Fibroblast of skin of left quadriceps (primary cell): ENCODE measurements around the gene RNF31.
"Not testable (repeated sequence)": the region's sequence is repeated elsewhere in the genome, so short reads cannot be mapped to it uniquely, and the experiment has no call there.

Source experiments
- DNase-seq, 2 experiments: peaks; one replicate each; pipeline ENCODE4 v3.0.0-alpha.2; 2013; ENCODE audit warnings: low read depth in 2 of 2

RNF31 gene

GRCh38 chr14:24146978-24147760, at the start of gene RNF31:
TSS of gene RNF31 (plus strand) at chr14:24147498. CDS start at chr14:24147699, 201 bp downstream.
- peak; percentile 95 for DNase-seq

- no peak for DNase-seq
These were observed 48.9 kb upstream of the RNF31 start for GRCh38 chr14:24098229-24098926.

GRCh38 chr14:24098927-24099813, 48.1 kb upstream of the RNF31 start:
- DNase-seq: no peak

- DNase-seq: no peak
These were observed 46.9 kb upstream of the RNF31 start for GRCh38 chr14:24100197-24100981.

GRCh38 chr14:24100982-24101494, 46.3 kb upstream of the RNF31 start:
- no peak for DNase-seq

GRCh38 chr14:24102357-24103048, 44.8 kb upstream of the RNF31 start:
- DNase-seq: no peak

- DNase-seq: no peak
These were observed 43.8 kb upstream of the RNF31 start for GRCh38 chr14:24103451-24103850.

- not testable (repeated sequence) for DNase-seq
These were observed 41.6 kb upstream of the RNF31 start for GRCh38 chr14:24105609-24106239.

GRCh38 chr14:24106672-24107271, 40.5 kb upstream of the RNF31 start:
- DNase-seq: no peak

- no peak for DNase-seq
These were observed 38.9 kb upstream of the RNF31 start for GRCh38 chr14:24108336-24108874.

GRCh38 chr14:24110060-24110459, 37.2 kb upstream of the RNF31 start:
- DNase-seq: no peak

GRCh38 chr14:24110523-24110922, 36.8 kb upstream of the RNF31 start:
- no peak for DNase-seq

- no peak for DNase-seq
These were observed 33.9 kb upstream of the RNF31 start for GRCh38 chr14:24113379-24113800.

- peak; percentile 62 to 65 for DNase-seq
These were observed 33.3 kb upstream of the RNF31 start for GRCh38 chr14:24113801-24114531.

GRCh38 chr14:24114532-24115421, 32.5 kb upstream of the RNF31 start, which contains the start of the genes DCAF11 and NRL:
TSS of gene DCAF11 (plus strand) at chr14:24114777. CDS start at chr14:24115595, 818 bp downstream.
TSS of gene NRL (minus strand) at chr14:24114949. CDS start at chr14:24082848, 32,101 bp downstream.
- peak; percentile 99 for DNase-seq

- no peak for DNase-seq
These were observed 31.7 kb upstream of the RNF31 start for GRCh38 chr14:24115422-24116127.
